Activated naive CD4-positive, alpha-beta T cell treated with anti-CD3 and anti-CD28 coated beads for 36 hours (primary cell): Measurements from ENCODE around the gene SPINK13. TPM values are rescaled to one million over a fixed set of nuclear protein-coding genes. Genes with fewer than 3 reads are reported as not detected.

Source experiments
- CTCF ChIA-PET: fragments of 350-600 bp; sonication (Branson Sonifier 250); formaldehyde crosslinking; loops from one replicate; lab custom pipeline; 2021; ENCODE audit warnings: antibody characterized with exemption; lab: Charles Lee
- DNase-seq: peaks from one replicate; pipeline ENCODE4 v3.0.0-alpha.2; 2020
- H3K27ac Mint-ChIP-seq: one replicate; pipeline ENCODE4 v1.8.0; 2021; ENCODE audit warnings: mild to moderate bottlenecking, mixed read lengths
- H3K27me3 Mint-ChIP-seq: one replicate; pipeline ENCODE4 v1.8.0; 2021; ENCODE audit warnings: low read depth, mixed read lengths
- H3K36me3 Mint-ChIP-seq: one replicate; pipeline ENCODE4 v1.8.0; 2021; ENCODE audit warnings: low read depth, mixed read lengths
- H3K4me1 Mint-ChIP-seq: one replicate; pipeline ENCODE4 v1.8.0; 2021; ENCODE audit warnings: low read depth, mixed read lengths
- H3K4me3 Mint-ChIP-seq: one replicate; pipeline ENCODE4 v1.8.0; 2021; ENCODE audit warnings: mild to moderate bottlenecking, moderate library complexity, mixed read lengths
- H3K9me3 Mint-ChIP-seq: one replicate; pipeline ENCODE4 v1.8.0; 2021; ENCODE audit warnings: mixed read lengths
- intact Hi-C: fragments of 100-400 bp; cut with micrococcal nuclease; formaldehyde crosslinking; loops from one replicate; pipeline ENCODE4 v1.15.1; 2023
- total RNA-seq, 2 experiments: library from RNA; stranded (reverse); gene quantifications; one replicate each; pipeline ENCODE4 v1.2.3, GENCODE V29; 2021

SPINK13 gene, protein sequence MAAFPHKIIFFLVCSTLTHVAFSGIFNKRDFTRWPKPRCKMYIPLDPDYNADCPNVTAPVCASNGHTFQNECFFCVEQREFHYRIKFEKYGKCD
- not detected for total RNA-seq

DNA sequence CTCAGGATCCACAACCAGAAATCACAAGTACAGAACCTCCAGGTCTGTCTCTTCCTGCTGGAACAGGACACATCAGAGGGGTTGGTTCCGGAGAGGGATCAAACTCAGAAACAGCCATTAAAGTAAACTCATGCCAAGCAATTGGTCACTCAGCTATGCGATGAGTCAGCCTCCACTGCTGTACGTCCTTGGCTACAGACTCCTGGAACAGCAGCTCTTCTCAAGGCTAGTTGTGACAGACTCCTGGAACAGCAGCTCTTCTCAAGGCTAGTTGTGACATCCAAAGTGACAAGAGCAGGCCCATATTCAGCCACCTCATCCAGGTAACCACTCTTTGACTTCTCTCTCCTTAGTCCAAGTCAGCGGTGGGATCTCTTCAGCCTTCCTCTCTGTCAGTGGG, at the start of gene SPINK13:
Gene SPINK13 (plus strand): TSS at position 229 of the 400 bp plus-strand sequence. CDS start 1,279 bp downstream, outside the sequence.
- peaks cover 2% of the 10 kb centered on the region for H3K27me3 Mint-ChIP-seq

DNA sequence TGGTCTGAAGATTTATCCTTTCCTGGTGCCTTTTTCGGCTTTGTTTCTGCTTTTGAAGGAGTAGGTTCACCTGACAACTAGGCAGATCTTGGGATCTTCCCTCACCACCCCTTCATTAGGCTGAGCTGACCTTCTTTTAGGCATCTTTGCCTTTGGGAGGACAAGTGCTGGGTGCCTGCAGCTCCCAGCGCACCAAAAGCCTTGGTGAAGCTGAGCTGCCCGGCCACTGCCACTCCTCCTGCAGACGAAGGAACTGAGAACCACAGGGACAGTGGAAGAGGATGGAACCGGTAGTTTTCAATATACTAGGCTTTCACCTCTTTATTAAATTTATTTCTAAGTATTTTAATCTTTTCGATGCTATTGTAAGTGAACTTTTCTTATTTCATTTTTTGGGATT, 47.1 kb upstream of the SPINK13 start:
- Mint-ChIP-seq H3K4me1 (no peaks in the 10 kb centered on the region), H3K27ac (no peak overlapping the region), H3K4me3 (no peak overlapping the region), H3K27me3 (peaks cover 18% of the 10 kb centered on the region), H3K36me3 (no peaks in the 10 kb centered on the region), H3K9me3 (peaks cover 1% of the 10 kb centered on the region)
- no peak for DNase-seq
- CTCF ChIA-PET: interaction anchor here (0.6 kb wide), 1 partner anchor 106 kb away, joined by 4 read pairs; no protein-coding TSS in a partner anchor
- intact Hi-C loops: no loop called here

More for the DNA sequence above, at the start of gene SPINK13:
- no peaks in the 10 kb centered on the region for H3K36me3 Mint-ChIP-seq
- no peak within 1 kb of the TSS for H3K4me3 Mint-ChIP-seq
- no peak within 1 kb of the TSS for H3K27ac Mint-ChIP-seq
- DNase-seq: no peak
- H3K9me3 Mint-ChIP-seq: no peaks in the 10 kb centered on the region
- no peaks in the 10 kb centered on the region for H3K4me1 Mint-ChIP-seq
- intact Hi-C loops: no loop called here
- CTCF ChIA-PET: no interaction called here

- Mint-ChIP-seq H3K9me3 (no peaks in the 10 kb centered on the region), H3K27ac (no peak overlapping the region), H3K4me1 (no peaks in the 10 kb centered on the region), H3K36me3 (no peaks in the 10 kb centered on the region), H3K27me3 (peaks cover 12% of the 10 kb centered on the region), H3K4me3 (no peak overlapping the region)
- intact Hi-C loops: no loop called here
- CTCF ChIA-PET: no interaction called here
- no peak for DNase-seq
Measured at GRCh38 chr5:148224117-148224742, 44.4 kb upstream of the SPINK13 start.

GRCh38 chr5:148228392-148228984, 40.1 kb upstream of the SPINK13 start:
- Mint-ChIP-seq H3K4me3 (no peak overlapping the region), H3K27me3 (peaks cover 6% of the 10 kb centered on the region), H3K27ac (no peak overlapping the region), H3K4me1 (no peaks in the 10 kb centered on the region), H3K36me3 (no peaks in the 10 kb centered on the region), H3K9me3 (no peaks in the 10 kb centered on the region)
- DNase-seq: no peak
- CTCF ChIA-PET: no interaction called here
- intact Hi-C loops: no loop called here

GRCh38 chr5:148229840-148230239, 38.8 kb upstream of the SPINK13 start:
- Mint-ChIP-seq H3K27ac (no peak overlapping the region), H3K4me3 (no peak overlapping the region)
- CTCF ChIA-PET: no interaction called here

DNA sequence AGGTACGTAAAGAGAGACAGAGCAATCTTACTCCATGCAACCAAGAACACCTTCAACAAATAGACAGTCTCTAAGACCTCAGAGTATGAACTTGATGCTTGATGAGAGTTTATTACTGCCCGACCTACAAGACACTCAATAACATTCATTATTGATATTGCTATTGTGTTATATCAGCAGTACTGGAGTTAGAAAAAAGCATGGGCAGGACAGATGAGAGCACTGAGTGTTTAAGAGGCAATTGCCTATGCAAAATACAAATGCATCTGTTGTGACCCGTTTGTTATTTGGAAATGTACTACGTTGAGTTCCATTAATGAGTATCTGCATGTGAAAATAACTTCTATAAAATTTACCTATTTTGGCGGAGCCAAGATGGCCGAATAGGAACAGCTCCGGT, 38.4 kb upstream of the SPINK13 start:
- Mint-ChIP-seq H3K36me3 (no peaks in the 10 kb centered on the region), H3K27me3 (peaks cover 5% of the 10 kb centered on the region), H3K4me3 (no peak overlapping the region), H3K27ac (no peak overlapping the region), H3K4me1 (no peaks in the 10 kb centered on the region), H3K9me3 (no peaks in the 10 kb centered on the region)
- intact Hi-C loops: no loop called here
- DNase-seq: no peak
- CTCF ChIA-PET: no interaction called here

More at GRCh38 chr5:148229840-148230239, 38.8 kb upstream of the SPINK13 start:
- H3K4me1 Mint-ChIP-seq: no peaks in the 10 kb centered on the region
- intact Hi-C loops: no loop called here
- H3K27me3 Mint-ChIP-seq: peaks cover 6% of the 10 kb centered on the region
- H3K36me3 Mint-ChIP-seq: no peaks in the 10 kb centered on the region
- H3K9me3 Mint-ChIP-seq: no peaks in the 10 kb centered on the region
- DNase-seq: no peak

GRCh38 chr5:148237785-148238417, 30.7 kb upstream of the SPINK13 start:
- no peak overlapping the region for H3K27ac Mint-ChIP-seq
- DNase-seq: no peak
- CTCF ChIA-PET: no interaction called here
- H3K4me3 Mint-ChIP-seq: no peak overlapping the region
- no peaks in the 10 kb centered on the region for H3K4me1 Mint-ChIP-seq
- H3K36me3 Mint-ChIP-seq: no peaks in the 10 kb centered on the region
- H3K27me3 Mint-ChIP-seq: no peaks in the 10 kb centered on the region
- intact Hi-C loops: no loop called here
- no peaks in the 10 kb centered on the region for H3K9me3 Mint-ChIP-seq

DNA sequence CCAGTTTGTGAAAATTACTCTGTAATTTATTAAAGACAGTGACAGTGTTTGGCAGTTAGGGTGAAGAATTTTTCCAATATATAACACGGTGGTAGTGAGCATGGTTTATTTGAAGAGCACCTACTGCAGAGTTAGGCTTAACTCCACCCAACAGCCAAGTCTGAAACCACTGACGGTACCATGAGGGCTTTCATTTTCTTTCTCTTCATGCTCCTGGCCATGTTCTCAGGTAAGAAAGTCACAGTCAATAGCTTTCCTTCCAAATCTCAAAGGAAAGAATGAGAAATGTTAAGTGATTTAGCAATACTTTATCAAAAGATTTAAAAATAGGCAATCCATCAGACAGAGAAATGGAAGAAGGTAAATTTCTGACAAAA, 30.2 kb upstream of the SPINK13 start, which contains the start of gene MARCOL:
Gene MARCOL (plus strand): TSS at position 108 of the 377 bp plus-strand sequence. CDS start 73 bp downstream, at position 181.
- intact Hi-C loops: no loop called here
- Mint-ChIP-seq H3K36me3 (no peaks in the 10 kb centered on the region), H3K9me3 (no peaks in the 10 kb centered on the region), H3K4me3 (no peak within 1 kb of the TSS), H3K27me3 (no peaks in the 10 kb centered on the region), H3K4me1 (no peaks in the 10 kb centered on the region), H3K27ac (no peak within 1 kb of the TSS)
- DNase-seq: no peak
- CTCF ChIA-PET: no interaction called here

DNA sequence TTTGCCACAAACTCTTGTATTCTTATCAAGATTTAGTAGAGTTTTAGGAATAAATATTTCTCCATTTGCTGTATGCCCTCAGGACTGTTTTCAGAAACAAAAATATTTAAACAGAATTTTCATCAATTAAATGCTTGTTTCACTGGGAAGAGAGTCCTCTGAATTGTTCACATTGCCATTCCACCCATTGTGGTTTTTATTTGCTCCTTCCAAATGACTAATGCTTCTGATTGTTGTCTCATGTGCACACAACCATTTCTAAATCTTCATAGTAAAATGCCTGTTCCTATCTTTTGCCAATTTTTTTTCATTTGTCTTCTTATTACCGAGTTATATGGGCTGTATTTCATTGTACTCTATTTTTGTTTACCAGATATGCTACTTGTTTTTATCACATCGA, 19.7 kb upstream of the SPINK13 start:
- H3K27me3 Mint-ChIP-seq: peaks cover 3% of the 10 kb centered on the region
- CTCF ChIA-PET: no interaction called here
- intact Hi-C loops: no loop called here
- H3K36me3 Mint-ChIP-seq: no peaks in the 10 kb centered on the region
- no peak overlapping the region for H3K27ac Mint-ChIP-seq
- H3K4me1 Mint-ChIP-seq: no peaks in the 10 kb centered on the region
- peaks cover 7% of the 10 kb centered on the region for H3K9me3 Mint-ChIP-seq
- DNase-seq: no peak
- no peak overlapping the region for H3K4me3 Mint-ChIP-seq

GRCh38 chr5:148255456-148255855, 13.1 kb upstream of the SPINK13 start:
- no peak overlapping the region for H3K4me3 Mint-ChIP-seq
- no peaks in the 10 kb centered on the region for H3K27me3 Mint-ChIP-seq
- H3K9me3 Mint-ChIP-seq: peaks cover 25% of the 10 kb centered on the region
- H3K27ac Mint-ChIP-seq: no peak overlapping the region
- intact Hi-C loops: no loop called here
- H3K4me1 Mint-ChIP-seq: no peaks in the 10 kb centered on the region
- H3K36me3 Mint-ChIP-seq: no peaks in the 10 kb centered on the region
- CTCF ChIA-PET: no interaction called here
- no peak for DNase-seq

DNA sequence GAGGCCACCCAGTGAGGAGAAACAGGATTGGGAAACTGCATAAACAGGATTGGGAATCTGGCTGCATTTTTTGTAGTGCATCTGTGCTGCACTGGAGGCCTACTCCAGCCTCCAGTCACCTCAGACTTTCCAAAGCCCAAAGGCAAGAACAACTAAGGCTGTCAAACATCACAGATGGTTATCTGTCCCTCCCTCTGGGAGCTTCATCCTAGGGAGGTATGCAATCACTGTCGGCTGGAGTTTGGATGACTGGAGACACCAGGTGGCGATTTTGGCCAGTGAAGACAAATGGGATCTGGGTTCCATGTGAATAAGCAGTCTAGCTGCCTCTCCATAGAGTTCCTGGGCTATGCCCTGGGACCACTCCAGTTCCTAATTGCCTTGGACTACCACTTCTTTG, 9.3 kb upstream of the SPINK13 start:
- Mint-ChIP-seq H3K4me1 (no peaks in the 10 kb centered on the region), H3K36me3 (no peaks in the 10 kb centered on the region), H3K27me3 (peaks cover 8% of the 10 kb centered on the region), H3K4me3 (no peak overlapping the region), H3K9me3 (peaks cover 25% of the 10 kb centered on the region), H3K27ac (no peak overlapping the region)
- no peak for DNase-seq
- intact Hi-C loops: no loop called here
- CTCF ChIA-PET: no interaction called here

DNA sequence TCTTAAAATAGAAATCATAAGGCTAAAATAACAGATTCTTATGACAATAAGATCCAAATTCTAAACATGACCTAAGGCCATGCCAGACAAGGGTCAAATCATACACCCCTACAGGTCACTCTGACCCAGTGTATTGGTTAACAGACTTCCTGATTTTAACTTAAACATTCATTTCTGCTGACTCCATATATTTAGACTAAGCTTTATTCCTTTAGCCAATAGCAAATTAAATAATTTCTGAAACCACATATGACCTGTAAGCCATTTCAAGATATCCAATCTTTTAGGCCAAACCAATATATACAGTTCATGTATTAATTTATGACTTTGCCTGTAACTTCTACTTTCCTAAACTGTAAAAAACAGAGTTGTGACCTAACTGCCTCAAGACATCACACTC, 7.4 kb upstream of the SPINK13 start:
- CTCF ChIA-PET: no interaction called here

More for the DNA sequence above, 7.4 kb upstream of the SPINK13 start:
- Mint-ChIP-seq H3K36me3 (no peaks in the 10 kb centered on the region), H3K27ac (no peak overlapping the region), H3K27me3 (peaks cover 8% of the 10 kb centered on the region), H3K4me1 (no peaks in the 10 kb centered on the region), H3K9me3 (peaks cover 23% of the 10 kb centered on the region), H3K4me3 (no peak overlapping the region)
- DNase-seq: no peak
- intact Hi-C loops: no loop called here
